GM12873 (cell line): ENCODE measurements around the gene SPPL3.

Experiments used
- CTCF ChIP-seq: IDR thresholded peaks from 2 replicates; pipeline ENCODE4 v1.5.1; 2012; ENCODE audit warnings: low read depth, mild to moderate bottlenecking, moderate library complexity, low read length, control low read depth; ENCODE audit not compliant: insufficient read depth; ENCODE audit errors: missing control alignments

Gene SPPL3

GRCh38 chr12:120726510-120726793, 177.7 kb downstream of the SPPL3 start:
- no peak for TF ChIP-seq CTCF

- TF ChIP-seq CTCF: no peak
Measured at GRCh38 chr12:120725659-120726509, 178.3 kb downstream of the SPPL3 start, which contains the start of gene ACADS. Gene ACADS (plus strand): TSS chr12:120725826. CDS start chr12:120725886, 60 bp downstream.

- TF ChIP-seq CTCF: no peak
Measured at GRCh38 chr12:120725151-120725658, 179.0 kb downstream of the SPPL3 start.

GRCh38 chr12:120724720-120725119, 179.4 kb downstream of the SPPL3 start:
- TF ChIP-seq CTCF: no peak

- no peak for TF ChIP-seq CTCF
Measured at GRCh38 chr12:120722784-120723183, 181.4 kb downstream of the SPPL3 start.

- no peak for TF ChIP-seq CTCF
Measured at GRCh38 chr12:120721866-120722265, 182.3 kb downstream of the SPPL3 start.

GRCh38 chr12:120720987-120721801, 183.0 kb downstream of the SPPL3 start:
- TF ChIP-seq CTCF: no peak
